ENCODE results near the gene NFATC3.
A peak's percentile ranks its signal among the peaks of the same experiment; 100 is the strongest.

The NFATC3 gene

GRCh38 chr16:68247400-68247799 lies 162.2 kb downstream of the NFATC3 start:
- no peak for DNase-seq (ENCODE audit: low read depth)

DNA sequence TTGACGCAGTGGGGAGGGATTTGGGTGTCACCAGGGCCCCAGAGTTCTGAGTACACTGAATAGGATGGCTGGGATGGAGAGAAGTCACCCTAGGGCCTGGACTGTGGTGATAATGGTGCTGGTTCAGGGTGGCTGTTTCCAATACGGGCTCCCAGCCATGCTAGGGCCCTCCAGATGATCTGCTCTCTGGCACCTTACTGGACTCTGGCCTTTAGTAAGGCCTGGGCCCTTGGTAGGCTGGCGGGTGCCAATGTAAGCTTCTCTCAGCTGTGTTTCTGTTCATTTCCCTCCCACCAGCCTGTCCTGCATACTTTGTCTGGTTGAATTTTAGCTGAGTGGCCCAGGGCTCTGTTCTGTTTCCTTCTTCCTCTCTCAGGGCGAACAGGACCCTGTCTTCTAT lies 162.8 kb downstream of the NFATC3 start:
- DNase-seq (ENCODE audit: low read depth) = no peak

DNA sequence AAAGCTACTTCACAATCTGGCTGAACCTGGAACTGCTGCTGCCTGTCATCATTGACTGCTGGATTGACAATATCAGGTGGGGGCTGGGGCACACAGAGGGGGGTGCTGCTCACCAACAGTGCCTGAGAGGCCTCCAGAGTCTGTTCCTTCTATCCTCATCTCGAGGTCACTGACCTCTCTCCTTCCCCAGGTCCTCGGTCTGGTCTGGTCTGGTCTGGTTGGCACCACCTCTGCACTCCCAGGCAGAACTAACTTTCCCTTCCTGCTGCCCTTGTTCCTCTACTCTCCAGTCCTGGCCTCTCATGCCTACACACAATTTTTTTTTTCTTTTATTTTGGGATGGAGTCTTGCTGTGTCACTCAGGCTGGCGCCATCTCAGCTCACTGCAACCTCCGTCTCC lies 164.2 kb downstream of the NFATC3 start:
- no peak for DNase-seq (ENCODE audit: low read depth)

DNA sequence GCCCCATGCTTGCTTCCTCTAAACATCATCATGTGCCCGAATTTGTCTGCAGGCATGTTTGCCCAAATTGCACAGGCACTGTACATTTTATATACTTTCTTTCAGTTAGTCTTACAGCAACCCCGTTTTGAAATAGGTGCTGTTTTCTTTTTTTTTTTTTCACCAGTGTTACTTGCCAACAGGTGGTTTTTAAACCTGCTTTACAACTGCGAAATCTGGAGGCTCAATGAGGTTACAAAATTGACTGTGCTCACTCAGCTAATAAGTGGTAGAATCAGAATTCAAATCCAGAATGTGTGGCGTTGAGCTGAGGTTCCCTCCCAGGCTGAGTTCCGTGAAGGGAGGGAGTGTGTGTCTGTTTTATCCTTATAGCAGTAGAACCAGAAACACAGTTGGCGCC lies 165.8 kb downstream of the NFATC3 start:
- no peak for DNase-seq (ENCODE audit: low read depth)

DNA sequence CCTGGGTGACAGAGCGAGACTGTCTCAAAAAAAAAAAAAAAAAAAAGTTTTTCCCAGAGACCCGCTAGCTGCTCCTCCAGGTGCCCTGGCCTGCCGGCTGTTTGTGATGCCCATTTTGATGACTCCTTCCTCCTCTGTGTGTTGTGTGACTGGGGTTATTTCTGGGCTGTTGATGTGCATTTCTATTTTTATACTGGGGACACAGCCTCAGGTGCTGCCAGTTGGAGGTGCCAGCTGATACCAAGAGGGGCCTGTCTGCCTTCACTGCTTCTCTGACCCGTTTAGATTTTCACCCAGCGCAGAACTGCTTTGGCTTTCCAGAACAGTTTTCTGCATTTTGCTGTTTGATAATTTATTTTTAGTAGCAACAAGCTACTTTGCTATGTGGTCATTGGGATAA lies 166.7 kb downstream of the NFATC3 start:
- no peak for DNase-seq (ENCODE audit: low read depth)

DNA sequence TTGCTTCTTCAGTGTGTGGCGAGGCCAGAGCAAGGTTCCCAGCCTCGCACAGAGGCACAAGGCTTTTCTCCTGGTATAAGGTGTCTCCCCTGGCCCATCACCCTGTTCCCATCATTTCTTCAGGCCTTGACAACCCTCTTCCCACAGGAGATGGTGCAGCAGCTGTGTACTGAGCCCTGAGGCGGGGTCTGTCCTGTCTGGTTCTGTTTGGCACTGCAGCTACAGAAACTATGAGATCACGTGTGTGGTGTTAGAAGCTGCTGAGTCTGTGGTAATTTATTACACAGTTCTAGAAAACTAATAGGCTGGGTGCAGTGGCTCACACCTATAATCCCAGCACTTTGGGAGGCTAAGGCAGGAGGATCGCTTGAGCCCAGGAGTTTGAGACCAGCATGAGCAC lies 167.2 kb downstream of the NFATC3 start:
- DNase-seq (ENCODE audit: low read depth) = no peak

DNA sequence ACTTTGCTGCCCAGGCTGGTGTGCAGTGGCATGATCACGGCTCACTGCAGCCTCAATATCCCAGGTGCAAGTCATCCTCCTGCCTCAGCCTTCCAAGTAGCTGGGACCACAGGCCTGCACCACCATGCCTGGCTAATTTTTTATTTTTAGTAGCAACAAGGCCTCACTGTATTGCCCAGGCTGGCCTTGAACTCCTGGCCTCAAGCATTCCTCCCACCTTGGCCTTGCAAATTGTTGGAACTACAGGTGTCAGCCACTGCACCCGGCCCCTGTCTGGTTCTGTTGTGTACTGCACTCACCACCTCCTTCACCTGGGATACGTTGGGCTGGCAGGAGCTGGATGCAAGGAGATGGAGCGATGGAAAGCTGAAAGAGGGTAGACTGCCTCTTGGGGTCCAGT lies 168.6 kb downstream of the NFATC3 start:
- DNase-seq (ENCODE audit: low read depth) = no peak

DNA sequence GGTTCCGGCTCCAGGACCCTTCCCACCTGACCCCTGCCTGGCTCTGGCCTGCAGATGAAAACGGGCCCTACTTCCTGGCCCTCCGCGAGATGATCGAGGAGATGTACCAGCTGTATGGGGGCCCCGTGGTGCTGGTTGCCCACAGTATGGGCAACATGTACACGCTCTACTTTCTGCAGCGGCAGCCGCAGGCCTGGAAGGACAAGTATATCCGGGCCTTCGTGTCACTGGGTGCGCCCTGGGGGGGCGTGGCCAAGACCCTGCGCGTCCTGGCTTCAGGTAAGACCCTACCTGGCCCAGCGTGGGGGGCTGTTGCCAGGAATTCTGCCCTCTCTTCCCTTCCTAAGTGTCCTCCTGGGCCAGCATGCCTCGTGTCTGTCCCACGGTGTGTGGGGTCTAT lies 170.5 kb downstream of the NFATC3 start:
- no peak for DNase-seq (ENCODE audit: low read depth)

GRCh38 chr16:68257251-68257905 lies 172.2 kb downstream of the NFATC3 start:
- DNase-seq (ENCODE audit: low read depth) = no peak

- no peak for DNase-seq (ENCODE audit: low read depth)
These were observed 173.0 kb downstream of the NFATC3 start for GRCh38 chr16:68257906-68258800.

- no peak for DNase-seq (ENCODE audit: low read depth)
These were observed 174.0 kb downstream of the NFATC3 start for GRCh38 chr16:68259007-68259825.

GRCh38 chr16:68263559-68264127 lies 178.5 kb downstream of the NFATC3 start:
- DNase-seq (ENCODE audit: low read depth) = no peak

DNA sequence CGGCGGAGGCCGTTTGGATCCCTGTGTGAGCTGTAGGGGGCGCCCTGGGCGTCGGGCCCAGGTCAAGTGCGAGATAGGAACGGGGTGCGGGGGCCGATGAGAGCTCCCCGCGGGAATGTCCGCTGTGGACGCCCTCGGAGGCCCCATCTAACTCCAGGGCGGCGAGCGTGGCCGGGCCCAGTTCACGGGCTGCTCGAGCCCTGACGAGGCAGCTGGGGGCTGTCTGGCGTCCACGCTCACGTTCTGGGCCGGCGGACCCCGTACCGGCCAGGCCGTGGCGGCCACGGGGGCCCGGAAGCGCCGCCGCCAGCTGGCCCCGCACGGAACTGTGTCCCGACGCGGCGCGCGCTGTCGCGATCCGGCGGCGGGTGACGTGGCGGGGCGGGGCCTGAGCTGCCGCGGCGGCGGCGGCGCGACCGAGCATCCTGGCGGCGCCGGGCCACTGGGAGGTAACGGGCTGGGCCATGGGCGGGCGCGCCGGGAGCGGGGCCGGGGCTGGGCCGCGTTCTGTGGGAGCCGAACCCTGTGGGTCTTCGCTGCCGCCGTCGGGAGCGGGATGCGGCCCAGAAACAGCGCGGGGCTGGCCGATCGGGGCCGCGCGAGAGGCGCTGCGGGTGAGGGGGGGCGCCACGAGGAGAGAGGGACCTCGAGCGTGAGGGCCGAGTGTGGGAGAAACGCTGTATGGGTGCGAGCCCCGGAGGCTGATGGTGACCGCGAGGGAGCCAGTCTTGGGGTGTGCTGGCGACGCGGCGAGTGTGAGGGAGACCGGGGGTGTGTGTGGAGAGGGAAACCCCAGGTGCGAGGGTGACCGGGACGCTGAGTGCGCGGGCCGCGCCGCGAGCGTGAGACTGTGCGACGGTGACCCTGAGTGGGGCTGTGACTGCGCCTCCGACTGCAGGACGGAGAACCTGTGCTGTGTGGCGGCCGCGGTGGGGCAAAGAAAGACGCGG lies 179.2 kb downstream of the NFATC3 start, which contains the start of gene SLC7A6:
Gene SLC7A6 (plus strand): TSS at position 399 of the 950 bp plus-strand sequence. CDS start 10,201 bp downstream, outside the sequence.
- DNase-seq (ENCODE audit: low read depth) = peak; percentile 68

DNA sequence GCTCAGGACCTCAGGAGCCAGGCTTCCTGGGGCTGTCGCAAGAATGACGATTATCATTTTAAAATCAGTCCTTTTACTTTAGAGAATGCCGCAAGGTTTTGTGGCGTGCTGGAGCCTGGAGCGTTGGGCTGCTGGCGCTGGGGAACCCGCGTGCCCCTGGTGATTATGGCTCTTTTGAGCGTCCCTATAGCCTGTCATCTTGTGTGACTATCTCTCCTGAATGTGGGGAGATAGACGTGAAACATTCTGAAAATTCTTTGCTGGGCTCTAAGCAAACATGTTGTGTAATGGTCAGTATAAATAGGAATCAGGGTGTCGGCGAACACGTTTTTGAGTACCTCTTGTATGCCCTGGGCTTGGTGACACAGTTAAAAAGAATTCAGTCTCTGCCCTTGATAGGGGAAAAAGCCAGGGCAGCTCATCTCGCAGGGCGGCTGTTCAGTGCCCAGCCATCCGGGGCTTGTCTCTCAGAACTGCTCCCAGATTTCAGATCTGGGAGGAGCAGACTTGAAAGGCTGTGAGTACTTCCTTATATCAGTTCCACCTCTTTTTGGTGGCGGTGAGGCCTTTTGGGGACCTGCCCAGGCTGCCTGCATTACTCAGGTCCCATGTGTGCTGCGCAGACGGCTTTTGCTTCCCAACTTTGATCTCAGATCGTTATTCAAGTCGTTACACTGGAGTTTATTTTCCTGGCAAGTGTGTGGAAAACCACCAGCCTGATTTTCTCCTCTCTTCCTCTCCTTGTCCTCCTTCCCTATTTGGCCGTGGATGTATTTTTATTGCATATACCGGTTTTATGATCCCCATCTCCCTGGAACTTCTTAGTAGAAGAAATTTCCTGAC lies 180.1 kb downstream of the NFATC3 start:
- DNase-seq (ENCODE audit: low read depth) = peak; percentile 90

- DNase-seq (ENCODE audit: low read depth) = no peak
These were observed 182.6 kb downstream of the NFATC3 start for GRCh38 chr16:68267612-68268405.

- no peak for DNase-seq (ENCODE audit: low read depth)
These were observed 184.6 kb downstream of the NFATC3 start for GRCh38 chr16:68269793-68270192.

DNA sequence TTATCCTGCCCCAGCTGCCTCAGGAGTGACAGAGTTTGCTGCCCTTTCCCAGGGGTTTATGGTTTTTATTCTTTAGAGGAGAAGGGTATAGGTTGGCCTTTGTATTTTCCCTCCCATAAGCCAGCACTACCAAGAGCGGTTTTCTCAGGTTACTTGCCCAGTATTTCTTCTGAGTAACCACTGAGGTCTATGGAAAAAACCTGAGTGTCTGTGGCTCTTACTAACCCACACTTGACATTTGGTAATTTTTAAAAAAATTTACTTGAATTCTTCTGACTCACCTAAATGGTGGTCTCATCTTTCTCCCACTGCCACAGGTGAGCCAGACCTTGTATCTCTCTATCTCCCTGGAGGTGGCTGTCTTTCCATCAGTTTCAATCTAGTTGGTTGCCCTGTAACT lies 185.2 kb downstream of the NFATC3 start:
- DNase-seq (ENCODE audit: low read depth) = no peak

GRCh38 chr16:68272507-68273209 lies 187.5 kb downstream of the NFATC3 start:
- no peak for DNase-seq (ENCODE audit: low read depth)

DNA sequence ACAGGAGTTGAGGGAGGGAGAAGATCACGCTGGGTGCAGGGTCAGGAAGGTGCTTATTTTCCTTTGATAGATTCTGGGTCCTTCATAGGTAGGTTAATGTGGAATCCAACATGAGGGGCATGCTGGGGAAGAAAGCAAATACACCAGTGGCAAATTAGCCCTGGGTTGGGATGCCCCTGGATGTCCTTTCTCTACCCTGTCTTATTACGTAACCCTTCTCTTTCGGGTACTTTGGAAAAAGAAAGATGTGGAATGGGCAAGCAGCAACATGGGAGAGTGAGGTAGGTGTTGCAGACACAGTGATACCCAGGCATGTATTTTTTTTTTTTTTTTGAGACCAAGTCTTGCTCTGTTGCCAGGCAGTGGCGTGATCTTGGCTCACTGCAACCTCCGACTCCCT lies 188.3 kb downstream of the NFATC3 start:
- DNase-seq (ENCODE audit: low read depth) = no peak

Measured in HS-27A (cell line).